ENCODE results near the gene MYO18A.
A peak's percentile ranks its signal among the peaks of the same experiment; 100 is the strongest.

Gene MYO18A

DNA sequence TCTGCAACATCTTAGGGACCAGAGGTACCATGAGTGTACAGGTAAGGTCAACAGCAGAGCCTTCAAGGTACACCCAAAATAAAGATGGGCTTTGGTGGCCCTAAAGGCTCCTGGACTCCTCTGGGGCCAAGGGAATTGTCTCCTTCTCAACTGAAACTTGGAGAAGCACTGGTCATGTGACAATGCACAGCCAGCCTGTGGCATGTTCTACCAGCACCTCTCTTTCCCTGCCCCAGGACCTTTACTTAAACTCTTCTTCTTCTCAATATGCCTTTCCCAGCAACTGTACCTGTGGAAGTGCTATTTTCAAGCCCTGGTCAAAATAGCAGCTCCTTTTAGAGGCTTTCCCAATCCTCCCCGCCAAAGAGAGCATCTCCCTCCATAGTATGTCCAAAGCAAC is 108.9 kb downstream of the MYO18A start:
- H3K27ac ChIP-seq: no peak overlapping the region
- TF ChIP-seq, protein P1, sequence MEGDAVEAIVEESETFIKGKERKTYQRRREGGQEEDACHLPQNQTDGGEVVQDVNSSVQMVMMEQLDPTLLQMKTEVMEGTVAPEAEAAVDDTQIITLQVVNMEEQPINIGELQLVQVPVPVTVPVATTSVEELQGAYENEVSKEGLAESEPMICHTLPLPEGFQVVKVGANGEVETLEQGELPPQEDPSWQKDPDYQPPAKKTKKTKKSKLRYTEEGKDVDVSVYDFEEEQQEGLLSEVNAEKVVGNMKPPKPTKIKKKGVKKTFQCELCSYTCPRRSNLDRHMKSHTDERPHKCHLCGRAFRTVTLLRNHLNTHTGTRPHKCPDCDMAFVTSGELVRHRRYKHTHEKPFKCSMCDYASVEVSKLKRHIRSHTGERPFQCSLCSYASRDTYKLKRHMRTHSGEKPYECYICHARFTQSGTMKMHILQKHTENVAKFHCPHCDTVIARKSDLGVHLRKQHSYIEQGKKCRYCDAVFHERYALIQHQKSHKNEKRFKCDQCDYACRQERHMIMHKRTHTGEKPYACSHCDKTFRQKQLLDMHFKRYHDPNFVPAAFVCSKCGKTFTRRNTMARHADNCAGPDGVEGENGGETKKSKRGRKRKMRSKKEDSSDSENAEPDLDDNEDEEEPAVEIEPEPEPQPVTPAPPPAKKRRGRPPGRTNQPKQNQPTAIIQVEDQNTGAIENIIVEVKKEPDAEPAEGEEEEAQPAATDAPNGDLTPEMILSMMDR (IDR thresholded peaks at IDR 0.05): no peak
- TF ChIP-seq ZFX (IDR thresholded peaks at IDR 0.05; ENCODE audit: borderline replicate concordance): no peak

DNA sequence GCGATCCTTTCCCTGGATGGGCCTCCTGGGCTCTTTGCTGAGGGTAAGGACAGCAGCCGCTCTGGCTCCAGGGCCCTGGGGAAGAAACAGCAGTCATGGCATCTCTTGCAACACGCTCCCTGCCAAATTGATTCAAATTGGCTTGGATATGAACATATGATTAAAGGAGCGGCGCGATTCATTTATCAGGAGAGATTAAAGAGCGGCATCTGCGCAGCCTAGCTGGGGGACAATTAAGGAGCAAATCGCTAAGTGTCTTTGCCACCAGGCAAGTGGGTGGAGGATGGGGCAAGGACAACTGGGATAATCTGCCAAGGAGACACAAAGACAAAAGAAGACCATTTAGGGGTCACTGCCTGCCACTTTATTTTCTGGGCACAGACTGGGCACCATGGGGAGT is 109.4 kb downstream of the MYO18A start:
- no peak for TF ChIP-seq ZFX (IDR thresholded peaks at IDR 0.05; ENCODE audit: borderline replicate concordance)
- TF ChIP-seq, protein P1 (IDR thresholded peaks at IDR 0.05): no peak
- peak overlapping the region; percentile 67; the same call in 1 of the 2 replicates for H3K27ac ChIP-seq

DNA sequence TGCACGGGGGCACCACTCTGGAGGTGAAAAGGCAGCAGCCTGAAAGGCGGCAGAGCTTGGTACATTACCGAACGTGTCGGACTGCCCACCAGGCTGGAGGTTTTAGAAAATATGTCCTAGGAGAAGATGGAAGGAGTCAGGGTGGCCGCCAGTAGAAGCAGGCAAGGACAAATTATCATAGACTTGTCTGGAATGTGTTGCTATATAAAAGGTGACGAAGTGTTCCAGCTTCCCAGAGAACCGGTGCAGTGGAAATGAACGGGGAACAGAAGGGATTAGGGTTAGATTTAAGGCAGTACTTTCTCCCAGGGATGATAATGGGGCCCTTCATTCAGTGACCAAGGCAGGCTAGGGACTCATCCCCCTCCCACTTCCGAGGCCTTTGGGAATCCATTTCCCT is 109.9 kb downstream of the MYO18A start:
- TF ChIP-seq, protein P1 (IDR thresholded peaks at IDR 0.05): no peak
- no peak for TF ChIP-seq ZFX (IDR thresholded peaks at IDR 0.05; ENCODE audit: borderline replicate concordance)
- H3K27ac ChIP-seq: peak overlapping the region; percentile 67

DNA sequence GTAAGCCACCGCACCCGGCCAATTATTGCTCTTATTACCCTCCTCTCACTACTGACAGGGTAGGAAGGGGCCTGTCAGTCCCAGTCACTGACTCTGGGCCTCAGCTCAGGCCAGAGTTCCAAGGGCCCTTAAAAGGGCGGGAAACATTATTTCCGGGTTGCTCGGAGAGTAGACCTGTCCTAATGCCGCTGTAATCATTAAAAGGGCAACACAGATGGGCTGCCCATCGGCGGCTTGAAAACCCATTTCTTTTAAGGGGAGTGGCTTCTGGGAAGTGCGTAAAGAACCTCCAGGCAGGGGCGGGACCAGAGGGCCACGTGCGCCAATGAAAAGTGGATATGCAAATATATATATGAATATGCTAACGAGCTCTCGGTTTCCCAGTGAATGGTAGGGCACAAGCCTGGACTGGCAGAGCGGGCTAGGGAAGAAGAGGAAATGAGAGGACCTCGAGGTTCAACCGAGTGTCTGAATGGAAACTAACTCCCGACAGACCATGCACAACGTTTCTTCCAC is 110.6 kb downstream of the MYO18A start:
- no peak for TF ChIP-seq ZFX (IDR thresholded peaks at IDR 0.05; ENCODE audit: borderline replicate concordance)
- TF ChIP-seq, protein P1 (IDR thresholded peaks at IDR 0.05): no peak
- peak overlapping the region; percentile 67 for H3K27ac ChIP-seq

DNA sequence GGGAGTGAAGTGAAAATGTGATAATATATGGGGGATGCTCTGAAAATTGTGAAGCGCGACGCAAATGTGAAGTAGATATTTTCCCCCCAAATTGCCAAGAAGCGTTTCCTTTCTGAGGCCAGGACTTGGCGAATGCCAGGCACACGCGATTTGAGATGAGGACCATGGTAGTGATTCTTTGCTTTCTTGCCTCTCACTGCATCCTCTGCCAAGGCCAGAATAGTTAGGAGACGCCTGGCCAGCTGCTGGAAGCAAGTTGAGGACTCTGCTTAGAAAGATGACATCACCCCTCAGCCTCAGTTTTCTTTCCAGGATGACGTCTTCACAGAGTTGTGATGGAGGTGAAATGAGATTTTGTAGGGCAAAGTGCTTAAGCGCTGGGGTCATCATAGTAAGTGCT is 111.4 kb downstream of the MYO18A start:
- peak overlapping the region; percentile 67 for H3K27ac ChIP-seq
- TF ChIP-seq ZFX (IDR thresholded peaks at IDR 0.05; ENCODE audit: borderline replicate concordance): no peak
- TF ChIP-seq, protein P1 (IDR thresholded peaks at IDR 0.05): no peak

DNA sequence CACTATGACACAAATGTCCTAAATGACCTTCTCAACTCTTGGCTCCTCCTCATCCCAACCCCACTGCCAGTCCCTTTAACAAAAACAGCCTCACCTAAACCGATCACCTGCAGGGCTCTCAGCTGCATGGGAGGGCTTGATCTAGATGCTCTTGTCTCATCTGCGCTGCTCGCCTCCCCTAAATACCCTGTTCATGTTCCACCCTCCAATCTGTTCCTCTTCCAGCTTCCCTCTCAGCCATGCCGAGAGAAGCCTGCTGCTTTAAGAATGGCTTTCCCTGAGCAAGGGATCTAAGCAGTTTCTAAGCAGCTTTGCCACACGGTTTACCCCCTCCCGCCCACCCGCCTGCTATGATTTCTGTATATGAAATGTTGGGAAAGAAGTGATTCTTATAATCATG is 113.6 kb downstream of the MYO18A start:
- H3K27ac ChIP-seq: no peak overlapping the region
- TF ChIP-seq, protein P1 (IDR thresholded peaks at IDR 0.05): no peak
- no peak for TF ChIP-seq ZFX (IDR thresholded peaks at IDR 0.05; ENCODE audit: borderline replicate concordance)

DNA sequence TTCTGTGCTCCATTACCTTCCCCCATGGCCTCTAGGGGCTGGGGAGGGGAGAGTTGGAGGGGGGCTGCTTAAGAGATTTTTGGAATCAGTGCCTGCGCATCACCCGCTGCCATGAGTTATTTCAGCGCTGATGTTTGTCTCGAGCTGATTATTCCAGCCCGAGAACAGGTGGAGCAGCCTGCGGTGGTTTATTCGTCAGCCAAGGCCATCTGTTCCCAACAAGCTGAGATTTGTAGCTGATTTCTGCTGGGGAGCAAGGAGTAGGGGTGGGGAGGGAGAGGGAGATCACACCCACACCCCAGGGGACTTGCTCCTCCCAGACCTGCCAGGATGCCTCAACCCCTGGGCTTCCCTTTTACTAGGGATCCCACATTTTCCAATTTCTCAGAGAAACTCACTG is 114.2 kb downstream of the MYO18A start:
- no peak overlapping the region for H3K27ac ChIP-seq
- TF ChIP-seq, protein P1 (IDR thresholded peaks at IDR 0.05): no peak
- TF ChIP-seq ZFX (IDR thresholded peaks at IDR 0.05; ENCODE audit: borderline replicate concordance): no peak

Measured in 22Rv1 (cell line).